SJSA1 (cell line): ENCODE data around the gene CLEC20A. TPM values are rescaled to one million over a fixed set of nuclear protein-coding genes. Genes with fewer than 3 reads are reported as not detected.
"Not testable (repeated sequence)": the region's sequence is repeated elsewhere in the genome, so short reads cannot be mapped to it uniquely, and the experiment has no call there.

Experiments
- DNase-seq, 2 experiments: peaks; one replicate each; pipeline ENCODE4 v3.0.0-alpha.2; 2015 to 2020; ENCODE audit warnings: low spot score in 2 of 2, low read depth in 1 of 2
- H3K27ac ChIP-seq: fragments of 250-450 bp; sonication (Bioruptor Pico); 2 replicates; pipeline ENCODE4 v1.5.1; 2020; ENCODE audit warnings: mild to moderate bottlenecking, moderate library complexity
- H3K27me3 ChIP-seq: fragments of 250-450 bp; sonication (Bioruptor Pico); replicated peaks from 2 replicates; pipeline ENCODE4 v1.5.1; 2020; ENCODE audit warnings: mild to moderate bottlenecking, moderate library complexity
- H3K36me3 ChIP-seq: fragments of 250-450 bp; sonication (Bioruptor Pico); 2 replicates; pipeline ENCODE4 v1.5.1; 2020; ENCODE audit warnings: mild to moderate bottlenecking
- H3K4me1 ChIP-seq: fragments of 250-450 bp; sonication (Bioruptor Pico); replicated peaks from 2 replicates; pipeline ENCODE4 v1.6.1; 2021; ENCODE audit warnings: mild to moderate bottlenecking
- H3K4me3 ChIP-seq: fragments of 250-450 bp; sonication (Bioruptor Pico); 2 replicates; pipeline ENCODE4 v1.5.1; 2020; ENCODE audit warnings: mild to moderate bottlenecking
- H3K9me3 ChIP-seq: fragments of 250-450 bp; sonication (Bioruptor Pico); replicated peaks from 2 replicates; pipeline ENCODE4 v1.5.1; 2020; ENCODE audit warnings: mild to moderate bottlenecking
- total RNA-seq: library from RNA; depleted of rRNA; stranded (reverse); fragments of >200 nt; shearing (Covaris generic); gene quantifications from 2 replicates; pipeline ENCODE4 v1.2.3, GENCODE V29; 2014

The CLEC20A gene
- total RNA-seq, 1 experiment from 2014 or later = not detected

DNA sequence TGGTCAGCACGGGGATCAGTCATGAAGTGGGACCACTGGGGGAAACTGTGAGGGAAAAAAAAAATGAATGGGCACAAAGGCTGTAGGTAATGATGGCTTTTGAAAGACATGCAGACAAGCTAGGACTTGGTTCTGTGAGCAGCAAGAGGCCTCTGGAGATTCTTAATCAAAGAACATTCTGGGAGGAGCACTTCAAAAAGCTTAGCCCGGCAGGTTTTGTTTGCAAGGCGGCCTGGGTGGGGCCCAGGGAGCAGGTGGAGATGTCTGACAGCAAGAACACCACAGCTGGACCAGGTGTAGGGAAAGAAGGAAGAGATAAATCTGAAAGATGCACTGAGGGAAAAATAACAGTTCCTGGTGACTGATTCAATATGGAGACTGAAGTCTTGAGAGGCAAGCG is 22.1 kb upstream of the CLEC20A start:
- no peaks in the 10 kb centered on the region for H3K36me3 ChIP-seq
- no peak overlapping the region for H3K4me3 ChIP-seq
- no peaks in the 10 kb centered on the region for H3K4me1 ChIP-seq
- DNase-seq = no peak
- no peak overlapping the region for H3K27ac ChIP-seq
- H3K9me3 ChIP-seq = no peaks in the 10 kb centered on the region
- H3K27me3 ChIP-seq = no peaks in the 10 kb centered on the region

DNA sequence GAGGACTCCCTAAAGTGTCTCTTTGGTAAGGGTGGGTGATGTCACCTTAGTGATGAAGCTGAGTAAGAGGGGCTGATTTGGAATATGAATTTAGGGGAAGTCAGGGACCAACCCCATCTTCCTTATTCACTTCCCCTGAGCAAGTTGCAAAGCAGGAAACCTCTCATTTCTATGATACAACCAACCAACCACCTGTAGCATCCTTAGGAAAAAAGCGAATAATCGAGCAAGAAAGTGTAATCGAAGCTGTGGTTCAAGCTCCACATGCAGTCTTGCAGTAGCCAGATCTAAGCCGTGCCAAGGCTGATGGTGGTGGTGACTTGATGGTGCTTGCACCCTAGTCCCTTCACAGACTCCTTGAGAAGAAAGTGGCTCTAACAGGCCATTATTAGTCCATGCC is 19.3 kb upstream of the CLEC20A start:
- Histone ChIP-seq H3K9me3 (no peaks in the 10 kb centered on the region), H3K27me3 (no peaks in the 10 kb centered on the region), H3K4me3 (no peak overlapping the region), H3K27ac (no peak overlapping the region), H3K4me1 (no peaks in the 10 kb centered on the region), H3K36me3 (no peaks in the 10 kb centered on the region)
- DNase-seq = no peak

- DNase-seq = no peak
Measured at GRCh38 chr1:178513278-178513983, 16.7 kb upstream of the CLEC20A start.

DNA sequence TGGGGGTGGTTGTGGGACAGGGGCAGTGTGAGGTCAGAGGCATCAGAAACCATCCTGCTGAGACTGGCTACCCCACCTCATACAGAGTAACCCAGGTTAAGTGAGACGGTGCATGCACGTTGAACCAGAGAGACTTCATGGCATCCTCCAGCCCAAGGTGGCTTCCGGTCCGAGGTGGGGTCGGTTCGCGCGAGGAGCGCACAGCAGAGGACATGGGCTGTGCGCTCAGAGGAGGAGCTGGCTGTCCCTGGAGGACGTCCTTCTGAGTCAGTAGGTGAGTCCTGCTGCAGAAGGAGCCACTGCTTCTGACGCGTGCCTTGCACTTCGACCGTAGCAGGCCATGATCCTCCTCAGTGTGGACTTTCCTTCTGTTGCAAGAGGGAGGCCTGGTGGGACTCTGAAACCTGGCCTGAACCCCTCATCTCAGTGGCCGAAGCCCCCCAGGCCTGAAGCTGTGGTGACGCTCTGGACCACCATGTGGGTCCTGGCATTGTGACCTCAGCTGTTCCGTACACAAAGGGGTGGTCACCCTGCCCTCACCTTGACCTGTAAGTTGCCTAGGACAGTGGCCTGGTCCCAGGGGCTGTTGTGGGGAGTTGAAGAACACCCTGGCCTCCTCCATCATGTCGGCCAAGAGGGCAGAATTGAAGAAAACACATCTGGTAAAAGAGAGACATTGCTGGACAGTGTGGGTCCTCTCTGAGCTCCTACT is 16.0 kb upstream of the CLEC20A start, which contains the start of gene TEX35:
TSS of gene TEX35 (plus strand) at position 544 of the 712 bp plus-strand sequence. CDS start at position 624, 80 bp downstream.
- no peak for DNase-seq
- Histone ChIP-seq H3K27me3 (no peaks in the 10 kb centered on the region), H3K9me3 (no peaks in the 10 kb centered on the region), H3K4me3 (no peak within 1 kb of the TSS), H3K36me3 (no peaks in the 10 kb centered on the region), H3K27ac (no peak within 1 kb of the TSS), H3K4me1 (no peaks in the 10 kb centered on the region)

More at GRCh38 chr1:178513278-178513983, 16.7 kb upstream of the CLEC20A start:
- Histone ChIP-seq H3K36me3 (no peaks in the 10 kb centered on the region), H3K4me1 (no peaks in the 10 kb centered on the region), H3K27ac (no peak overlapping the region), H3K9me3 (no peaks in the 10 kb centered on the region), H3K27me3 (no peaks in the 10 kb centered on the region), H3K4me3 (no peak overlapping the region)

DNA sequence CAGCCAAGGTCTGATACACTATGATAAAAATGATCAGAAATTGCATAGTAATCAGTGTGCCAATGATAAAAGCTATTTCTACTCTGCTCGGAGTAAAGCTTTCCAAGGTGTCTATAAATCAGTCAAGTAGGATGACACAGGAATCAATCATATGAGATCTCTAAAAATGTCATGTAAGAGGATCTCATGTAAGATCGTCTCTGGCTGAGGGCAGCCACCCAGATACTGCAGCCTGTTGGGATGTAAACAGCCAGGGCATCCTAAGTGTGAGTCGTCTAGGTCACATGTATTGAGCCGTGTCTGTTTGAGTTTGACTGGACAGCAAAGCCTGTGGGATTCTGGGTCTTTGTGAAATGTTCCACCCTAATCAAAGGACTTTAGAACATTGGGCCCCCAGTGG is 13.4 kb upstream of the CLEC20A start:
- no peak overlapping the region for H3K4me3 ChIP-seq
- no peak for DNase-seq

GRCh38 chr1:178509414-178510007 is 12.7 kb upstream of the CLEC20A start:
- no peaks in the 10 kb centered on the region for H3K27me3 ChIP-seq
- no peaks in the 10 kb centered on the region for H3K4me1 ChIP-seq
- H3K4me3 ChIP-seq = no peak overlapping the region
- DNase-seq = no peak
- H3K36me3 ChIP-seq = no peaks in the 10 kb centered on the region
- H3K27ac ChIP-seq = no peak overlapping the region
- H3K9me3 ChIP-seq = no peaks in the 10 kb centered on the region

More for the DNA sequence above, 13.4 kb upstream of the CLEC20A start:
- Histone ChIP-seq H3K36me3 (no peaks in the 10 kb centered on the region), H3K27me3 (no peaks in the 10 kb centered on the region), H3K9me3 (no peaks in the 10 kb centered on the region), H3K27ac (no peak overlapping the region), H3K4me1 (no peaks in the 10 kb centered on the region)

DNA sequence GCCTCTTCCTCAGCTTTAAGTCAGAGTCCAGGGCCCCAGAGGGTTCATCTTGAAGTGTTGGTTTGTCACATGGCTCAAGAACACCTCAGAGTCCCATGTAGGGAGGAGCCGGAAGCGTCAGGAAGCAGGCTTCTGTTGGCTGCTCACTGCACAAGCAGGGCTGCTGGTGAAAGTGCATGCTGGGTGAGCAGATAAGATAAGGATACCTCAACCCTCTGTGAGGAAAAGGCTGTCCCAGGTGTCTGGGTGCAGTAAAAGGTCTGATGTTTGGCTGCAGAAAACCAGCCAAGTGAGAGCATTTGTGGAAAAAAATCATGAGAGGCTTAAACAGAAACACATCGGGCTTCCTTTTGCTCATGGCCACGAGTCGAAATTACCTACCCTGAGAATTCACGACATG is 9.9 kb upstream of the CLEC20A start:
- no peaks in the 10 kb centered on the region for H3K27me3 ChIP-seq

DNA sequence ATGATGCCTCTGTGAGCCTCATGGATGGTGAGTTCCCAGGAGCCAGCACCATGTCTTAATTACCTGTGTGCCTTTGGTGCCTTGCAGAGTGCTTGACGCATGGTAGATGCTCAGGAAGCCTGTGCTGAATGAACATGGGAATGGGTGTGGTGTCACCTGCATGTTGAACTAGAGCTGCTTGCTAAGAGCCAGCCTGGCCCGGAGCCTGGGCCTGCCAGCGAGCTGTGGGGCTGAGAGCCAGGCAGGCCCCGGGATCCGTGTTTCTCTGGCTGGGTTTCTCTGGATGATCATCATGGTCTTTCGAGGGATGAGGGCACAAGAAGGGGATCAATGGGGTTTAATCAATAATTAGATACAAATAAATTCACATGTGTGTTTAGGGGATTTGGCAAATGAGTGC is 9.4 kb upstream of the CLEC20A start:
- H3K27ac ChIP-seq = no peak overlapping the region
- H3K36me3 ChIP-seq = no peaks in the 10 kb centered on the region
- no peaks in the 10 kb centered on the region for H3K4me1 ChIP-seq
- H3K4me3 ChIP-seq = no peak overlapping the region
- no peaks in the 10 kb centered on the region for H3K9me3 ChIP-seq
- no peaks in the 10 kb centered on the region for H3K27me3 ChIP-seq
- DNase-seq = no peak

More for the DNA sequence above, 9.9 kb upstream of the CLEC20A start:
- Histone ChIP-seq H3K4me3 (no peak overlapping the region), H3K9me3 (no peaks in the 10 kb centered on the region), H3K36me3 (no peaks in the 10 kb centered on the region), H3K4me1 (no peaks in the 10 kb centered on the region), H3K27ac (no peak overlapping the region)
- DNase-seq = no peak

DNA sequence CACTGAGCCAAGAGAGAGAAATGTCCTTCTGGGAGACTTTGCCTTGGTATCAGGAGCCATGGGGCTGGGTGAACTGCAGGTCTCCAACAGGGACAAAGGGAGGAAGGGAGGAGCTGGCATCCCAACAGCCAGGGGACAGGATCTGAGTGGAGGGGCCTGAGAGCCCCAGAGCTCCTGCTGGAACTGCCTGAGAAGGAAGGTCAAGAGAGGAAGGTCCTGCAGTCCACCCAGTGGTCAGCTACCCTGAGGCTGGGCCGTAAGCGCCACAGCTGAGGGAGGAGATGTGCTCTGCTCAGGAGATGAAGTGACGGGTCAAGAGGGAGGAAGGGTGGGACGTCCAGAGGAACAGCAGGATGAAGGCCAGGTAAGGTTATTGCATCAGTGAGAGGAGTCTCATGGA is 7.5 kb upstream of the CLEC20A start:
- H3K27me3 ChIP-seq = no peaks in the 10 kb centered on the region
- no peaks in the 10 kb centered on the region for H3K9me3 ChIP-seq
- no peak overlapping the region for H3K4me3 ChIP-seq
- no peaks in the 10 kb centered on the region for H3K4me1 ChIP-seq
- DNase-seq = no peak
- H3K36me3 ChIP-seq = no peaks in the 10 kb centered on the region
- H3K27ac ChIP-seq = no peak overlapping the region

GRCh38 chr1:178503849-178504248 is 7.1 kb upstream of the CLEC20A start:
- no peak for DNase-seq
- Histone ChIP-seq H3K36me3 (no peaks in the 10 kb centered on the region), H3K9me3 (no peaks in the 10 kb centered on the region), H3K27ac (no peak overlapping the region), H3K27me3 (no peaks in the 10 kb centered on the region), H3K4me1 (no peaks in the 10 kb centered on the region), H3K4me3 (no peak overlapping the region)

DNA sequence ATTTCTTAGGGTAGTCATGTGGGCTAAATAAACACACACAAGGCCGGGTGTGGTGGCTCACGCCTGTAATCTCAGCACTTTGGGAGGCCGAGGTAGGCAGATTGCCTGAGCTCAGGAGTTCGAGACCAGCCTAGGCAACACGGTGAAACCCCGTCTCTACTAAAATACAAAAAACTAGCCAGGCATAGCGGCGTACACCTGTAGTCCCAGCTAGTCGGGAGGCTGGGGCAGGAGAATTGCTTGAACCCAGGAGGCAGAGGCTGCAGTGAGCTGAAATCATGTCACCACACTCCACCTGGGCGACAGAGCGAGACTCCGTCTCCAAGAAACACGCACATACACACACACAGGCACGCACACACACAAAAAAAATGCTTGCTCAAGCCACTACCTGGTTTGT is 6.6 kb upstream of the CLEC20A start:
- DNase-seq, H3K4me3 ChIP-seq, H3K4me1 ChIP-seq, H3K36me3 ChIP-seq, H3K27ac ChIP-seq, H3K27me3 ChIP-seq, H3K9me3 ChIP-seq: not testable (repeated sequence)

GRCh38 chr1:178502856-178503255 is 6.1 kb upstream of the CLEC20A start:
- no peak overlapping the region for H3K4me3 ChIP-seq
- no peaks in the 10 kb centered on the region for H3K27me3 ChIP-seq
- DNase-seq = no peak
- H3K9me3 ChIP-seq = no peaks in the 10 kb centered on the region
- no peaks in the 10 kb centered on the region for H3K36me3 ChIP-seq
- H3K27ac ChIP-seq = no peak overlapping the region
- no peaks in the 10 kb centered on the region for H3K4me1 ChIP-seq

GRCh38 chr1:178502330-178502714 is 5.6 kb upstream of the CLEC20A start:
- no peak overlapping the region for H3K27ac ChIP-seq
- no peaks in the 10 kb centered on the region for H3K4me1 ChIP-seq
- DNase-seq = no peak
- H3K4me3 ChIP-seq = no peak overlapping the region
- no peaks in the 10 kb centered on the region for H3K27me3 ChIP-seq
- H3K36me3 ChIP-seq = no peaks in the 10 kb centered on the region
- no peaks in the 10 kb centered on the region for H3K9me3 ChIP-seq

DNA sequence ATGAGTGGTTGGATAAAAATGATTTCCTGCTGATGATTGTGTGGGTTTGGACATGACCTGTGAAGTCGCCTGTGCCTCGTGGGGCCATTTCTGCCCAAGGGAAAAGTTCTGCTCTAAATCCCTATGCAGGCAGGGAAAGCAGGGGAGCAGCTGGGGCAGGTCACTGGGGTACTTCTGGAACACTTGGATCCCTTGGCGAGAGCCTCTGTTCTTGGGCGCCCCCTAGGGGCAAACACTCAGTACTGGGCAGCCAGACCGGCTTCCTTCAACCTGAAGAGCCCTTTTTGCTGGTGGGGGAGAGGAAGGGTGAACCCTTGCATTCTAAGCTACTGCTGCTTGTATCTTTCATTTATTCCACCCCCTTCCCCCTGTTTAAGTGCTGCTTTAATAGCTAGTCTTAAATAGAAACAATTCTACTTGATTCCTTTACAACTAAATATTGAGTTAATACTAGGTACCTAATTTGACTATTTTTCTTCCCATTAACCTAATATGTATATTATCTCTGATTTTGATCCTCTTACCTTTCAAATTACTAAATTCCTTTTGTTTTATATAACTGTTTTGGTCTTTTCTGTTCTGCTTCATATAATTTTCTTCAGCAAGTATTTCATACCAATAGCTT is 5.1 kb upstream of the CLEC20A start:
- Histone ChIP-seq H3K4me3 (no peak overlapping the region), H3K27ac (no peak overlapping the region), H3K4me1 (no peaks in the 10 kb centered on the region), H3K27me3 (no peaks in the 10 kb centered on the region), H3K36me3 (no peaks in the 10 kb centered on the region), H3K9me3 (no peaks in the 10 kb centered on the region)
- peak; percentile 56 to 73 for DNase-seq
